ENCODE results near the gene SIGLEC9.

DNA sequence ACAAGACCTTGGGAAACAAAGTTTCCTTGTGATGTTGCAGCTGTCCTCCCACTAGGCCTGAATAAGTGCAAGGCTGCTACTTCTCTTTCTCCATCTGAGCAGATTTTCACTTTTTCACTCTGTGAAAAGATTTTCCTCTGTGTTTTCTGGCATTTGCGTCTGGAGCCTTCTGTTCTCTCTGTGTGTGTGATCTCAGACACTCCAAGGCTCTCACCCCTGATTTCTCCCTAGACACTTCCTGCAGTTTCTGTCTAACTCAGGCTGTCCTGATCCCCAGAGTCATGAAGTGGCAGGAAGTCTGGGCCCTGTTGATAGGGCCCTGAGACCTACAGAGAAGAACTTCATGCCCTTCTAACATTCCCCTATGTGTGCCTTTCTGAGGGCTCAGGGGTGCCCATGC is 54.5 kb downstream of the SIGLEC9 start:
- TF ChIP-seq, protein P1, sequence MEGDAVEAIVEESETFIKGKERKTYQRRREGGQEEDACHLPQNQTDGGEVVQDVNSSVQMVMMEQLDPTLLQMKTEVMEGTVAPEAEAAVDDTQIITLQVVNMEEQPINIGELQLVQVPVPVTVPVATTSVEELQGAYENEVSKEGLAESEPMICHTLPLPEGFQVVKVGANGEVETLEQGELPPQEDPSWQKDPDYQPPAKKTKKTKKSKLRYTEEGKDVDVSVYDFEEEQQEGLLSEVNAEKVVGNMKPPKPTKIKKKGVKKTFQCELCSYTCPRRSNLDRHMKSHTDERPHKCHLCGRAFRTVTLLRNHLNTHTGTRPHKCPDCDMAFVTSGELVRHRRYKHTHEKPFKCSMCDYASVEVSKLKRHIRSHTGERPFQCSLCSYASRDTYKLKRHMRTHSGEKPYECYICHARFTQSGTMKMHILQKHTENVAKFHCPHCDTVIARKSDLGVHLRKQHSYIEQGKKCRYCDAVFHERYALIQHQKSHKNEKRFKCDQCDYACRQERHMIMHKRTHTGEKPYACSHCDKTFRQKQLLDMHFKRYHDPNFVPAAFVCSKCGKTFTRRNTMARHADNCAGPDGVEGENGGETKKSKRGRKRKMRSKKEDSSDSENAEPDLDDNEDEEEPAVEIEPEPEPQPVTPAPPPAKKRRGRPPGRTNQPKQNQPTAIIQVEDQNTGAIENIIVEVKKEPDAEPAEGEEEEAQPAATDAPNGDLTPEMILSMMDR (IDR thresholded peaks at IDR 0.05): no peak
- TF ChIP-seq POLR2A (IDR thresholded peaks at IDR 0.05): no peak
- no peak for TF ChIP-seq EP300 (IDR thresholded peaks at IDR 0.05; ENCODE audit: low read depth)
- TF ChIP-seq POLR2AphosphoS5 (IDR thresholded peaks at IDR 0.05): no peak

Data from transverse colon (tissue), 4 donors.